GM18520 (cell line): ENCODE measurements around the gene AKAP12.

Experiments
- ATAC-seq: cut with Tn5 transposase; IDR thresholded peaks from one replicate; pipeline ENCODE4 v1.9.1; 2021; ENCODE audit not compliant: unreplicated experiment

AKAP12 gene

DNA sequence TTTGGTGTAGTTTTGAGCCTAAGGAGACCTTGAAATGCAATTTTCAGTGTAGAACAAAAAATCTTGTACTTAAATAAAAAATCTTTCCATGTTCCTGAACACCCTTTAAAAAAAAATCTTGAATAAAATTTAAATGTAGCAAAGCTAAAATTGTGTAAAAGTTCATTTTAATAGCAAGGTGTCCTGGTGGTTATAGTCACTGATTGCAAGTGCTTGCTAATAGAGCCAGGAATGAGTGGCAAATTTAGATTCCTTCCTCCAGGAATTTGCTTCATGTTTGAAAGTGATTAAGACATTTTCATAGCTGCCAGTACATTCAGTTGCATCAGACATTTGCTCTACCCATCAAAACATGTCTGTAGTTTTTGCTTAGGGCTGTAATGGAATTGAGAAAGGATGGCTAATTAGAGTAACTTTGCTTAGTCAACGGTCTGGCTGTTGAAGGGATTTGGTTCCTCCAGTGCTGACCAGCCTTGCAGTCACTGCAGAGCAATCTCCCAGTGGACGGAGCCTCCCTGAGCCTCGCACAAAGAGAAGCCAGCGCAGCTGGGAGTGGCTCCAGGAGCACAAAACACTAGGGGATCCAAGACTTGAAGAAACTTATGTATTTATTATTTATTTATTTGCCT, 36.5 kb downstream of the AKAP12 start:
- no peak for ATAC-seq

DNA sequence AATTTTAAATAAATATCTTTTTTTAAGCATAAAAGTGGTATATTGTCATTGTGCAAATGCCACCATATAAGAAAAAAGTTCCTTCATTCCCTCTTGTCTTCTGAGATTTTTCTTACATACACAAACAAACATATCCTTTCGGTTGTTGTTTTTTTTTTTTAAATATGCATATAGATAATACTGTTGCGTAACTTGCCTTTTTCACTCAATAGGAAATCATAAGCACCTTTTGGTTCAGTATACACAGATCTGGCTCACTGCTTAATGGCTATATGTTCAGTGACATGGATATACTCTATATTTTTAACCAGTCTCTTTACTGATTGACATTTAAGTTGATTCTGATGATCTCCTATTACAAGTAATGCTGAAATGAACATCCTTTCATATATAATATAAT, 40.1 kb downstream of the AKAP12 start:
- ATAC-seq: no peak

DNA sequence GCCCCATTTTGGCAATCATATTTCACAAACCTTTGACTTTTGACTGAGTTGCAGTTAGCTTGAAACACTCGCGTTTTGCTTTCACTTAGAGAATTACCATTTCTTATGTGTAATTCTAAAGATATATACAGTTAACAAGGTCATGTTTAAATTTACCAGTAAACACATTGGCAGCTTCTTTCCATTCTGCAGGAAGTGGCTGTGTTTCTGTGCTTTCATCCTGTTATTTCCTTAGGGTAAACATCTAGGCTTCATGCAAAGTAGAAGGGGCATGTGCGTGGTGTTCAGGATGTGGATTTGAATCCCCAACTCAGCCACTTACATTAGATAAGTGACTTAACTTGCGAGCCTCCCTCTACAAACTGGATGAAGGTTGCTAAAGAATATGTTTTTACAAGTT, 41.1 kb downstream of the AKAP12 start:
- ATAC-seq: no peak

DNA sequence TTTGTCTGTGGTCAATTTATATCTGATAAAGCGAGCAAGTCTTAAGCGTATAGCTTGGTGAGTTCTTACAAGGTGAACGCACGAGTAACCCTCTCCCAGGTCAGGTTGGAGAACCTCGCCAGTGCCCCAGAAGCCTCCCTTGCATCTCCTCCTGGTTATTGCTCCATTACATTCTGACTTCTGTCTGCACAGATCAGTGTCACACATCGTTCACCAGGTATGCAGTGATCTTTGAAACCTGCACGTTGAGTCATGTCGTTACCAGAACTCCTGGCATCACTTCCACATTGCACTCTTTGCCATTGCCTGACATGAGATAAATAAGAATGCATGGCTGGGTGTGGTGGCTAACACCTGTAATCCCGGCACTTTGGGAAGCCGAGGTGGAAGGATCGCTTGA, 44.2 kb downstream of the AKAP12 start:
- ATAC-seq: no peak

GRCh38 chr6:151284548-151285017, 44.8 kb downstream of the AKAP12 start:
- ATAC-seq: no peak

DNA sequence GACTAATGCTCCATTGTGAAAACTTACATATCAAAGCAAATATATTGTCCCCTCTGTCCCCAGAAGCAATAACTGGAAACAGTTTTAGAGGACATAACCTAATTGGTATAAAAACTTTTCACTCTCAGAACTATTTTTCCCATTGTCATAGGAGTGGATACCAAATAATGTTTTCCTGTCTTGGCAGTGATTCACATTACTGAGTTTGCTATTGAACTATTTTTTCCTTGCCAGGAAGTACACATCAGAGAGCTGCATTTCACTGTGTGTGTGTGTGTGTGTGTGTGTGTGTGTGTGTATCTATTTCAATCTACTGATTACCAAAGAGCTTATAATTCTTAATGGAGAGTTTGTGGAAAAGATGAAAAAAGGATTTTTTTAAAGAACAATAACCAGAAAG, 45.4 kb downstream of the AKAP12 start:
- ATAC-seq: no peak

GRCh38 chr6:151286214-151286613, 46.4 kb downstream of the AKAP12 start:
- no peak for ATAC-seq

GRCh38 chr6:151288712-151289398, 49.1 kb downstream of the AKAP12 start:
- ATAC-seq: no peak

GRCh38 chr6:151289399-151290007, 49.7 kb downstream of the AKAP12 start:
- ATAC-seq: no peak

DNA sequence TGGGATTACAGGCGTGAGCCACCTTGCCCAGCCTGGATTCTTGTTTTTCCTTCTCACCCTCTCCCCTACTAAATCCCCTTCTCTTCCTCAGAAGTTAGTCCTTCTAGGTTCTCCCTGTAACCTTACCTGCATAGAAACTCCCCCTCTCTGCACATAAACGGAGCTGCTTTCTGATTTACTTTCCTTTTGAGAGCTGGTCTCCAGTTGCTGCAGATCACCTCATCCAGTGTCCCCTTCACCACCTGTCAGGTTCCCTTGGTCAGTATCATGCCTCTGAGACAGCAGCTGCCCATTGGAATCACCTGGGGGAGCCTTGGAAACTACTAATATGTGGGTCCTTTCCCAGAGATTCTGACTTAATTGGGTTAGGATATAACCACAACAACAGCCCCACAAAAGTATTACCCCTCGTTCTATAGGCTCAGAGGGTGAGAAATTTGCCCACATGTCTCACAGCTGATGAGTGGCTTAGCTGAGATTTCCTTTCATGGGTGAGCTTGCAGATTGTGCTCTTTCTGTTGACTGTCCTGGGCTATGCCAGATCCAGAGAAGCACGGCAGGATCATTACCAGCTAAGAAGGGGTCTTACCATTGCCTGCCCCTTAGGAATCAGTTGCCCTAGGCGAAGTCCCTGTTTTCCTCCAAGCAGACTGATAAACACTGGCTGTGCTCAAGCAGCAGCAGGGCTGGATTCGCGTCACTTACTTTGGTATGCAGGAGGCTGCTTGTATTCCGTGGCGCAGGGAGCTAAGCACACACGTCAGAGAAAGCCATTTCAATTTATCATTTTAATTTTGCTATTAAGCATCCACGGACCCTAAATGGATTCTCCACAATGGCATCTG, 51.3 kb downstream of the AKAP12 start:
- ATAC-seq: no peak

DNA sequence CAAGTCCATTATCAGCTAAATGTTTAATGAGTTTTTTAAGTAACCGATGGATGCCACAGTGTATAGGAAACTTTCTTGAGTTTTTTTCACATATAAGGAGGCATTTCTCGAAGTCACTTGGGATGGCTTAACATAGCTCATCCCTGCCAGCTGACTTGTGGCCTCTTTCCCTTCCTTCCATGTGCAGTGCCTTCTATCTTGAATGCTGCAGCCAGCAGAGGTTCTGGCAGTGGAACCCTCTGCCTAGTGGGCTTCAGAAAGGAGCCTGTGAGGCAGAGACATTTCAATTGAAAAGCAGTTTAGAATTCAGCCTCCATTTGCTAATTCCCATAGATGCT, 51.9 kb downstream of the AKAP12 start:
- no peak for ATAC-seq

DNA sequence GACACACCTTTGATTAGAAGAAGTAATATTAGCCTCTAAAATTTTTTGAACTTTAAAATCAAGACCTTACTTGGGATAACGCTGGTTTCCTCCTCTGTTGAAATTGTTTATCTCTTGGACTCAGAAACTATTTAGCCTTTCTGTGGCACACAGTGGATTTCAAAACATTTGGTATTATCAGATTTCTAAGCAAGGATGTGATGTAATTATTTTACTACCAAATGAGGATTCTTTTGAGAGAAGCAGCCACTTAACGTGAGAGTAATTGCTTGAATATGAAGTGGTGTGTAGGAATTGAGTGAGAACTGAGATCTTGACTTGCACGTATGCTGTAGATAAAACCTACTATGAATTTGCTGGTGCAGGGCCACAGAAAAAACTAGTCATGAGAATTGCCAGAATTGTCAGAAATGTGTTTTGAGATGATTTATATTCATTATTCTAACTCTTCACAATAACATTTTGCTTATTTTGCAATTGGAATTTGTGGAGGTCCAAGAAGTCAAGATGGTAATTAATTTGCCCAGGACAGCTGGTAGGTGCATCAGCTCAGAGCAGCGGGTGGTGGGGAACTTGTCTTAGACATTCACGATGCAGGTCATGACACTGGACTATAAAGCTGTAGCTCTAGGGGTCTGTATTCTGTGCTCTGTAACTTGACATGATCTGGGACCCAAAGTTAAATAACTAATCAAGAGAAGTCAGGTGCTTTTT, 53.4 kb downstream of the AKAP12 start:
- ATAC-seq: no peak

- ATAC-seq: no peak
These were observed 53.9 kb downstream of the AKAP12 start for GRCh38 chr6:151293688-151294016.

GRCh38 chr6:151294561-151295101, 54.9 kb downstream of the AKAP12 start:
- ATAC-seq: no peak

GRCh38 chr6:151297886-151298285, 58.1 kb downstream of the AKAP12 start:
- no peak for ATAC-seq

DNA sequence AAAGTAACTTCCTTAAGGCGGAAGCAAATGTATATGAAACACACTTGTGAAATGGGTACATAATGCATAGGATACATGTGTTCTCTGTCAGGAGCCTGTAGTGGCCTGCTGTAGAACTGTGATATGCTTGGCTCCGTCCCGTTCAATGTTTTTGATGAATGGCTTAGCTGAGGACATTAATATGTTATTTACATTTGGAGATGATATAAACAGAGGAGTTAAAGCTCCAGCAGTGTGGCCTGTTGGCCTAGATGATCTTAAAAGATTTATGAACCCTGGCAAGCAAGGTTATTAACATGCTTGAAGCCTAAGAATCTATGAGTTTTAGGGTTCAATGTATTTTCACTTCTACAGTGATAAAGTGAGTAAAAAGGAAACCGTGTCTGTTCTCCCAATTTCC, 59.2 kb downstream of the AKAP12 start:
- no peak for ATAC-seq

- no peak for ATAC-seq
These were observed 60.7 kb downstream of the AKAP12 start for GRCh38 chr6:151300267-151300991.

- no peak for ATAC-seq
These were observed 61.8 kb downstream of the AKAP12 start for GRCh38 chr6:151301547-151301946.

- ATAC-seq: no peak
These were observed 63.5 kb downstream of the AKAP12 start for GRCh38 chr6:151303231-151303630.

GRCh38 chr6:151306269-151306783, 66.6 kb downstream of the AKAP12 start:
- ATAC-seq: no peak
